ENCODE results near the gene VKORC1.

Gene VKORC1

GRCh38 chr16:31083556-31083955 is 11.0 kb downstream of the VKORC1 start:
- H3K27ac ChIP-seq = no peak overlapping the region
- TF ChIP-seq CTCF (conservative IDR thresholded peaks at IDR 0.05) = no peak

GRCh38 chr16:31083081-31083480 is 11.5 kb downstream of the VKORC1 start:
- no peak for TF ChIP-seq CTCF (conservative IDR thresholded peaks at IDR 0.05)
- H3K27ac ChIP-seq = no peak overlapping the region

- H3K27ac ChIP-seq = no peak overlapping the region
- TF ChIP-seq CTCF (conservative IDR thresholded peaks at IDR 0.05) = no peak
Observed at GRCh38 chr16:31082368-31083045, 12.1 kb downstream of the VKORC1 start.

GRCh38 chr16:31081428-31082351 is 12.9 kb downstream of the VKORC1 start:
- no peak overlapping the region for H3K27ac ChIP-seq

GRCh38 chr16:31080756-31081419 is 13.7 kb downstream of the VKORC1 start:
- H3K27ac ChIP-seq = no peak overlapping the region
- no peak for TF ChIP-seq CTCF (conservative IDR thresholded peaks at IDR 0.05)

More at GRCh38 chr16:31081428-31082351, 12.9 kb downstream of the VKORC1 start:
- TF ChIP-seq CTCF (conservative IDR thresholded peaks at IDR 0.05) = no peak

GRCh38 chr16:31080035-31080629 is 14.5 kb downstream of the VKORC1 start:
- TF ChIP-seq CTCF (conservative IDR thresholded peaks at IDR 0.05) = no peak
- H3K27ac ChIP-seq = no peak overlapping the region

All from VCaP (cell line).